CD4-positive, alpha-beta T cell treated with Interleukin-21 for 1 hour (primary cell): ENCODE results near the gene PRAMEF9.
"Not testable (repeated sequence)": the region's sequence is repeated elsewhere in the genome, so short reads cannot be mapped to it uniquely, and the experiment has no call there.

Source experiments
- DNase-seq: peaks from one replicate; pipeline ENCODE4 v3.0.0-alpha.2; 2020

Gene PRAMEF9

GRCh38 chr1:13171548-13171947 lies at the start of gene PRAMEF9:
Gene PRAMEF9, plus strand, starts transcription at chr1:13171848. Its CDS starts 3,433 bp downstream, at chr1:13175281.
- DNase-seq: not testable (repeated sequence)

- DNase-seq: not testable (repeated sequence)
Measured at GRCh38 chr1:13155909-13156308, 15.7 kb upstream of the PRAMEF9 start, which contains the start of gene PRAMEF26. Gene PRAMEF26, minus strand, starts transcription at chr1:13156009. Its CDS starts 2,914 bp downstream, at chr1:13153095.

GRCh38 chr1:13165531-13165930 lies 6.1 kb upstream of the PRAMEF9 start, which contains the start of gene HNRNPCL4:
Gene HNRNPCL4, minus strand, starts transcription at chr1:13165631. Its CDS starts 164 bp downstream, at chr1:13165467.
- not testable (repeated sequence) for DNase-seq

- not testable (repeated sequence) for DNase-seq
Measured at GRCh38 chr1:13201309-13201708, 29.7 kb downstream of the PRAMEF9 start, which contains the start of gene PRAMEF13. Gene PRAMEF13, minus strand, starts transcription at chr1:13201409. Its CDS starts 1,820 bp downstream, at chr1:13199589.

- DNase-seq: not testable (repeated sequence)
Measured at GRCh38 chr1:13208712-13209111, 37.1 kb downstream of the PRAMEF9 start.

GRCh38 chr1:13216619-13217018 lies 45.0 kb downstream of the PRAMEF9 start:
- DNase-seq: not testable (repeated sequence)

- not testable (repeated sequence) for DNase-seq
Measured at GRCh38 chr1:13219203-13219602, 47.6 kb downstream of the PRAMEF9 start.

GRCh38 chr1:13222788-13223187 lies 51.1 kb downstream of the PRAMEF9 start:
- DNase-seq: not testable (repeated sequence)

- DNase-seq: no peak
Measured at GRCh38 chr1:13224480-13225060, 52.9 kb downstream of the PRAMEF9 start.

GRCh38 chr1:13225675-13226204 lies 54.1 kb downstream of the PRAMEF9 start, which contains the start of gene PRAMEF18:
Gene PRAMEF18, minus strand, starts transcription at chr1:13226154. Its CDS starts 48 bp downstream, at chr1:13226106.
- not testable (repeated sequence) for DNase-seq

GRCh38 chr1:13227271-13228055 lies 55.8 kb downstream of the PRAMEF9 start:
- not testable (repeated sequence) for DNase-seq

GRCh38 chr1:13228343-13228781 lies 56.7 kb downstream of the PRAMEF9 start:
- peak; percentile 31 for DNase-seq
